ENCODE data around the gene PCBP2.

The PCBP2 gene

GRCh38 chr12:53513712-53514410 is 62.0 kb downstream of the PCBP2 start:
- no peak for DNase-seq

- DNase-seq, result no peak
These were observed 62.9 kb downstream of the PCBP2 start for GRCh38 chr12:53514628-53515290.

GRCh38 chr12:53515291-53515680 is 63.4 kb downstream of the PCBP2 start:
- DNase-seq, result no peak

- no peak for DNase-seq
These were observed 65.0 kb downstream of the PCBP2 start for GRCh38 chr12:53516758-53517455.

GRCh38 chr12:53518381-53518780 is 66.5 kb downstream of the PCBP2 start:
- DNase-seq, result no peak

- DNase-seq, result no peak
These were observed 71.2 kb downstream of the PCBP2 start for GRCh38 chr12:53523131-53523530.

- no peak for DNase-seq
These were observed 72.6 kb downstream of the PCBP2 start for GRCh38 chr12:53524476-53524875.

GRCh38 chr12:53530061-53530460 is 78.2 kb downstream of the PCBP2 start:
- DNase-seq, result no peak

Measured in activated CD8-positive, alpha-beta memory T cell treated with anti-CD3 and anti-CD28 coated beads, Interleukin-2, amount 50 U/mL, for 48 hours (primary cell).